Stimulated activated CD8-positive, alpha-beta memory T cell treated with anti-CD3 and anti-CD28 coated beads, Interleukin-4, amount 100 ng/mL, for 4 hours (primary cell): ENCODE data around the gene SSX2IP.
"Not testable (repeated sequence)": the region's sequence is repeated elsewhere in the genome, so short reads cannot be mapped to it uniquely, and the experiment has no call there.

Source experiments
- DNase-seq, 2 donors: peaks; one replicate each; pipeline ENCODE4 v3.0.0-alpha.2; 2020; ENCODE audit warnings: low read depth in 2 of 2, low spot score in 1 of 2

Gene SSX2IP

DNA sequence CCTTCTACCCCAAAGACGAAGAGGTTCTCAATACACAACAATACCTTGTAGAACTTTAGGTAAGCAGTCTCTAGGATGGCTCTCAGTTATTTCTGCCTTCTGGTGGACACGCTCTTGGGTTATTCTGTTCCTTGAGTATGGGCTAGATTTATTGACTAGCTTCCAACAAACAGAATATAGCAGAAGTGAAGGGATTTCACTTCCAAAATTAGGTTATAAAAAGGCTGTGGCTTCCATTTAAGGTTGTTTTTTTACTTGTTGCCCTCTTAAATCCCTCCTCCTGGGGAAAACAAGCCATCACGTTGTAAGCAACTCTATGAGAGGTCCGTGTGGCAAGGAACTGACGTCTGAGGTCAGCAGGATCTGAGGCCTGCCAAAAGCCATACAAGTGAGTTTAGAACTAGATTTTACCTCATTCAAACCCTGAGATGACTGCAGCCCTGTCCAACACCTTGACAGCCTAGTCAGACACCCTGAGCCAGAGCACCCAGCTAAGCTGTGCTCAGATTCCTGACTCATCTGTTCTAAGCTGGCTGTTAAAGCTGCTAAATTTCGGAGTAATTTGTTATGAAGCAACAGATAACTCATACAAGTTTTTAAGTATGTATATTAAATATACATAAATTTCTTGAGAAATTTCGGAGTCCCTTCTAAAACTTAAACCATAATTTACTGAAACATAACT is 12.7 kb downstream of the SSX2IP start:
- DNase-seq: no peak

DNA sequence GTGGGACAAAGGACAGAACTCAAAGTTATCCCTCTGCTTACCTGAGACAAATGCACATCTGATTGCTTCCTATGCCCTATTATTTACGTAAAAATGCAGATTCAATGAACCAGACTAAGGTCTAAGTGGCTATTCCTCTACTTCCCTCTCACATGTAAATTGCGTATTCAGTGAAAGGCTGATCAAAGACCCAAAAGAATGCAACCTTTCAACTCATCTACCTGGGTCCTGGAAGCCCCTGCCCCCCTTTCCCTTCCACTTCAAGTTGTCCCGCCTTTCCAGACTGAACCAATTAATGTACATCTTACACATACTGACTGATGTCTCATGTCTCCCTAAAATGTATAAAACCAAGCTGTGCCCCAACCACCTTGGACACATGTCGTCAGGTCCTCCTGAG is 14.6 kb downstream of the SSX2IP start:
- DNase-seq: no peak

DNA sequence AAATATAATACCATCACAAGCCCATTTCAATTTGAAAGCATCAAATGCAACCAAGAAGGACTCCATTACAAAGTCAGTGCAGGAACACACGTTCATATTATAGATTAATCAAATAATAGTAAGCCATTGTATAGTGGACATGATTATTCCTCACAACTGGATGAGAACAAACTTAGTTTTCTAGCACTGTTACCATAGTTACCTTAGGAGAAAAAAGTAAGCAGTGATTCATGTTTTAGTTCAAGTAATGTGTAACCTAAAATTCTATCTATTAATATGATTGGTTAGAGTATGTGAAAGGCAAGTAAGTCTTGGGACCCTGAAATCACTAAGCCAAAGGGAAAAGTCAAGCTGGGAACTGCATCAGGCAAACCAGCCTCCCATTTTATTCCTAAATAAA is 15.2 kb downstream of the SSX2IP start:
- DNase-seq: no peak

DNA sequence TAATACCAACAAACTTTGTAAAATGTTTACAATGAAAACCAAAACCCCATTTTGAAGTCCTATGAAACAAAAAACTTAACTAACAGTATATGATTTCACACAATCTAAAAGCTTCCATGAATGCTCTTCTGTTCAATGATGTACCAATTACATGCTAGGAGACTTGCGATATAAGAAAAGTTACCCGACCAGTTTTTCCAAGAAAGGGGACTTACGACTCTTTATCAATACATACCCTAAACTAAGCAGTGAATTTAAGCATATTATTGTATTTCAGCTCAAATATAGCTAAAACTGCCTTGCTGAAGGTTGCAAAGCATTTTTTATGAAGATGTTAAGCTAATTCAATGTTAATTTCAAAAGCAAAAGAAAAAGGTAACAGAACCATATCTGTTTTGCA is 15.6 kb downstream of the SSX2IP start:
- no peak for DNase-seq

DNA sequence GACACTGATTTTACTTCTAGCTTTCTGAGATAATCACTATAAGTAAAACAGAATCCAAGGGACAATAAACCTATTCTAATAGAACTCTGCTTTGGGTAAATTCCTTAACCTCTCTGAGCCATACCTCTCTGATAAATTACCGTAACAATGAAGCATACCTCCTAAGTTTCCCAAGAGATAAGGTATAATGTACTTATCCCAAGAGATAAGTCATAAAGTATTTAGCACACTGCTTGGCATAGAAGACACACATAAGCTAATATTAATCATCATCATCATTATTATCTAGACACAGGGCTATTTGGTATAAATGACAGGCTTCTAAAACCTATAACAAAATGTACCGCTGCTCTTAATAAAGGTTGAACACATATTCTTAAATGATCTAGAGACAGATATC is 16.2 kb downstream of the SSX2IP start:
- DNase-seq: no peak

DNA sequence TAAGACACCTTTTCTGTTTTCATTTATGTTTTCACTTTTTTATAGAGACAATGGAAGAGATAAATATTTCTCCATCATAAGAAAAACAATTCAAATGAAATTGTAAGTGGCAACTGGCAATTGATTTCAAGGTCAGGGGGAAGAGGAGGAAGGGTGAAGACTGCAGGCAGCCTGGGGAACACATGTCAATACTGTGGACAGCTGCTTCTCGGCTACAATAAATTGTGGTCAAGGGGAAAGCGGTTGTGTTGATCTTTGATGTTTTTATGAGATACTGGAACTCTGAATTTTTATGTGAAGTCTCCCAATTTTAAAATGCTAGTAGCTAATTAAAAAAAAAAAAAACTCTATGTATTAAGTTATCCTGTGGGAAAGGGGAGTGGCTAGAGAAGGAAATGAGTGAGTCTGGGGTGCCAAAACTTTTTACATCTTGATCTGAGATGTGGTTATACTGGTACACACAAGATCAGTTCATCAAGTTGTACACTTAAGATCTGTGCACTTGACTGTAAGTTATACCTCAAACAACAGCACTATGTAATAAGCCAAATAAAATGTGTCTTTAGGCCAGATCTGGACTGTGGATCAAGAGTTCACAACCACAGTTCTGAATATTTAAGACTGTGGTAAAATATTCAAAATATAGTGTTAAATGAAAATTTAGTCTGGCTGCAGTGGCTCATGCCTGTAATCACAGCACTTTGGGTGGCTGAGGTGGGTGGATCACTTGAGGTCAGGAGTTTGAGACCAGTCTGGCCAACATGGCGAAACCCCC is 18.0 kb downstream of the SSX2IP start:
- DNase-seq: no peak

DNA sequence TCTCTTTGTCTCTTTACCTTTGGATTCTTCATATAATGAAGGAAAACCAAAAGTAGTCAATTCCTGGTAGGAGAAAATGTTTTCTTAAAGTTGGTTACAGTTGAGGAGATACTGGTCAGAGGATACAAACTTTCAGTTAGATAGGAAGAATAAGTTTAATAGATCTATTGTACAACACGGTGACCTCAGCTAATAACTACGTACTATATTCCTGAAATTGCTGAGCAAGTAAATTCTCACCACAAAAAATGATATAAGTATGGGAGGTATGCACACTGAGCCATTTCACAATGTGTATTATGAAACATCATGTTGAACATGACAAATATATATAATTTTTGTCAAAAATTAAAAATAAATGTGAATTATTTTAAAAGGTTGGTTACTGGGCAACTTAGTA is 20.4 kb downstream of the SSX2IP start:
- DNase-seq: no peak

DNA sequence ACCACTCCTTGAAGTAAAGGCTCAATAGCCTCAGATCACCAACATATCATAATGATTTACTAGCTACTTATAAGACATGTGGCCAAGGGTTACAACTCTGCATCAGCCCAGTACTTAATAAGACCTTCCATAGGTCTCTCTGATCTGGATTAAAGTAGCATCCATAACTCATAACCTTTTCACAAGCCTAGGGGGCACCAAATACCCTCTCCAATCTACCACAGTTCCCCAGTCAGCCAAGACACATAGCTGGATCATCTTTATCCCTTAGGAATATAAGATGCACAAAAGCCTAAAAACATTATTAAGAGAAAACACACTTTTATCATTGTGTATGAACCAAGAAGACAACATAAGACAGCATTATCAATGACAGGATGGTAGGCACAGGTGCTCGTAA is 22.1 kb downstream of the SSX2IP start:
- DNase-seq: no peak

DNA sequence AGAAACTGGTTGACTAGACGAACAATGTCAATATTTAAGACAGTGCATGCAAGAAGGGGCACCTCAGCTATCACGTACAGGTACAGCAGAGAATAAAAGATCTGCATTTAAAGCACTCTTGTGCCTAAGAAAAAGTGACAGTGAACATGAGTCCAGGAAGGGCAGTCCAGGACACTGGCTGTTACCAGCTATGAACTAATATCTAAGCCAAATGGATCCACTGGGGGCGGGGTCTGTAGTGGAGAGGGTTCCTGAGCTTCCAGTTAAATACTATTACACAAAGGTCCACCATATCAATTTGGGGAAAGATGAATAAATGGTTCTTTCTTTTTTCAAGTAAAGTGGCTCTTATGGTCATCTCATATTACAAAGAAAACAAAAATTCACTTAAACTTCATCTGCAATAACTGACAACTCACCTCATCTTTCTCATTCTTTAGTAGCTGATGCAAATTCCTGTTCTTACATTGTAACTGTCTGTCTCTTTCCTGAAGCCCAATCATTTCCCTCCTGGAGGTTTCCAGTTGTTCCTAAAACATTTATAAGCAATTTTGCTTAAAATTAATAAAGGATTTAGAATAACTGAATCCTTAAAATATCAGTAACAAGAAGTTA is 24.5 kb downstream of the SSX2IP start:
- no peak for DNase-seq

DNA sequence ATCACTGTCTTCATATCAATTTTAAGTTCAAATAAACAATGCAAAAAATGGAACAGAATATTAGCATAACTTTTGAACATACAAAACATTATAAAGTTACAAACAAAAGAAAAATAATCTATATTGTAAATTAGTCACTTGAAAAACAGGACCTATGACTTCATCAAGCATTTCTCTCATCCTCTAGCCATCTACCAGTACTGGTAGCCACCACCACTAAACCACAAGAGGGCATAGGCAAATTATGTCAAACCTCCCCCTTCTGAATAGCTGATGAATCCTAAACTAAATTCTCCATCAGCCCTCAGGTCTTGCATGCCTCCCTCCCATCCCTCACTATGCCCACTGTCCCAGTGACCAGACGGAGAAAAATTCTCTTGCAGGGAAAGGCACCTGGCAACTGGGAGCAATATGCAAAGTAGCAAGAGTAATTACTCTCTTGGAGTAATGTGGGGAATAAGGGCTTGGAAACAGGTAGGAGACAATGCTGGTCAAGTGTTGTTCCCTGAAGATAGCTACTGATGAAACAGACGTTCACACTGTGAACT is 37.1 kb downstream of the SSX2IP start:
- no peak for DNase-seq

DNA sequence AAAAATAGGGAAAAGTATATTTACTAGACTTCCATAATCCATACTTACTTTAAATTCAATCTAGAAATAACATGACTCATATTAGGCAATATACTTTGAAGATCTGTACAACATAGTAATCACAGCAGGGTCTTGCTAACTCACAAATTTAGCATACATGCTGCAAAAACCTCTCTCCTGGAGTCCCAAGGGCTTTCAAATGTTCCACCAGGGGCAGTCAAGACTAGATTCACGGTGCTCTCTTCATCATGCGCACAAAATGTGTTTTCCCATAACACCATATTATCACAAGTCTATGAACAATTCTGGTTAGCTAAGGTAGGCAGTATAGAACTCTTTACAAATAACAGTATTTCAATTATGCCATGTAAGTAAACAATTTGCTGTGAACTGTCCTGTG is 45.8 kb downstream of the SSX2IP start:
- DNase-seq: no peak

DNA sequence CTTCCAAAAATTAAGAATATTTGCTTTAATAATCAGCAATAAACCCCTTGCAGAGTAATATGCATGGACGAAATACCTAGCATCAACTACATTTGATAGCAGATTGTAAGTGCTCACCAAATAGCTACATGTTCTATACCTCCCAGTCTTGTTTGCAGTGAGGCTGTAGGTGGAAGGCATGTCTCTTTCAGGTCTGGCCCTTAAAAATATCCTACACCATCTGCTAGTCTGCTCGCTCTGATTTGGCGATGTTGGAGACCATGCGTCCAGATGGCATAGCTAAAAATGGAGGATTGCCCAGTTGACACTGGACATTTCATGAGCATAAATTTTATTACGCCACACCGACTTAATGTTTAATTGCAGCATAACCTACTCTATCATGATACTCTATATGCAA is 47.1 kb downstream of the SSX2IP start:
- no peak for DNase-seq

DNA sequence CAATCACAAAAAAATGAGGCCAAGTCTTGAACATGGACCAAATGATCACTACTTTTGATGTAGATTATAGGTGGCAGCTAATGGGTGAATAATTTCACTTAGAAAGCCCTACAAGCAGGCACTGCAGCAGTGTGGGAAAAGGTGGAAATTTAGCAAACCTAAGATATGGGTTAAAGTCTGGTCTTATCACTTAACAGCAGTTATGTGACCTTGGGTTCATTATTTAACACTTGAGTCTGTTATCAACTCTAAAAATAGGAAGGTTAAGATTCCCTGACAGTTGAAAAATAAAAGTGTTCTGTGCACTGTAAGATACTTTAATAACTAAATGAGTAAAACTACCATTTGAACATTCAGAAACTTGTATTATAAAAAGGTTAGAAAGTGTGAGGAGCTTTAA is 47.5 kb downstream of the SSX2IP start:
- no peak for DNase-seq

DNA sequence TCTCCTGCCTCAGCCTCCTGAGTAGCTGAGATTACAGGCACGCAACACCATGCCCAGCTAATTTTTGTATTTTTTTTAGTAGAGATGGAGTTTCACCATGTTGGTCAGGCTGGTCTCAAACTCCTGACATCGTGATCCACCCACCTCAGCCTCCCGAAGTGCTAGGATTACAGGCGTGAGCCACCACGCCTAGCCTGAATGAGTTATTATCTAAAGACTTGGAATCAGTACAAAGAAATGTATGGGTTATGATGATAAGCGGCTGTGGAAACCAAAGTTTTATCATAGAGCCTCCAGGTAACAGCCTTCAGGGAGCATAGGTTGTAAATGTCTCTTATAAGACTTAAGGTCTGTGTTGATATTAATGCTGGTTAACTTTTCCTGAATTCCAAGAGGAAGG is 50.5 kb downstream of the SSX2IP start:
- not testable (repeated sequence) for DNase-seq

DNA sequence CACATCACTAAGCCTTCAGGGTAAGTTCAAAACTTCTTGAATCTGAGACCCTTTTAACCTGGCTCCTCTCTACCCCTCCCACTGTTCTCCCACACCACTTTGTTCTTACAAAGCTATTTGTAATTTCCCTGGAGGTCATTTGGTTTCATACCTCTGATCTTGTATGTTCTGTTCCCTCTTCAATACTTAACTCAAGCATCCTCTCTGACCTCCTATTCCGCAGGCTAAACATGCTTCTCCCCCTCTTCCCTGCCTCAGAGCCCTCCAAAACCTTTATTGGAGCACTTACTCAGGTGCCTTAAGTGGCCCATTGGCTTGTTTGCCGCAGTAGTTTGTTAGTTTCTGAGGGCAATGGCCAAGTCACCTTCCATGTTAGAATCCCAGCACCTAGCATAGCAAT is 54.8 kb downstream of the SSX2IP start:
- no peak for DNase-seq

DNA sequence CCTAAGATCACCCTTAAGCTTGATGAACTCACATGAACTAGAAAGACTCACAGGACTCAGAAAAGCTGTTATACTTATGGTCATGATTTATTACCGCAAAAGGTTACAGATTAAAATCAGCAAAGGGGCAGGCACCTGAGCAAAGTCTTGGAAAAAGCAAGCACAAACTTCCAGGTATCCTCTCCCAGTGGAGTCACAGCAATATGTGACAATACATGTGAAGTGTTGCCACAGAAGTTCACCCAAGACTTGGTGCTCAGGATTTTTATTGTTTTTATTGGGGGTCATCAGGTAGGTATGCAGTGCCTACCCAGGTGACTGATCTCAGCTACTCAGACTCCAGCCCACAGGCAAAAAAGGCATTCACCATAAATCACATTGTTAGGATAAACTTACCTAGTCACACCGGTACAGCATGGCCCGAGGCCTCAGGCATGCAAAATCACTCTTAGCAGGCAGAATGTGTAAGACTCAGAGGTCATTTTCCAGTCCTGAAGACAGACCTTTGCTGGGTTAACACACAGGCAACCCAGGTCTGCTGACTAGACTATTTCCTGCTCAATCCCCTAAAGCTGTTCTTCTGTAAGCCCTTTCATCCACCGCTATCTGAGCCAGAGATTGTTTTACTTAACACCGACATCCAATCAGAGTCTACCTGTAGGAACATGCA is 55.6 kb downstream of the SSX2IP start:
- DNase-seq: no peak

DNA sequence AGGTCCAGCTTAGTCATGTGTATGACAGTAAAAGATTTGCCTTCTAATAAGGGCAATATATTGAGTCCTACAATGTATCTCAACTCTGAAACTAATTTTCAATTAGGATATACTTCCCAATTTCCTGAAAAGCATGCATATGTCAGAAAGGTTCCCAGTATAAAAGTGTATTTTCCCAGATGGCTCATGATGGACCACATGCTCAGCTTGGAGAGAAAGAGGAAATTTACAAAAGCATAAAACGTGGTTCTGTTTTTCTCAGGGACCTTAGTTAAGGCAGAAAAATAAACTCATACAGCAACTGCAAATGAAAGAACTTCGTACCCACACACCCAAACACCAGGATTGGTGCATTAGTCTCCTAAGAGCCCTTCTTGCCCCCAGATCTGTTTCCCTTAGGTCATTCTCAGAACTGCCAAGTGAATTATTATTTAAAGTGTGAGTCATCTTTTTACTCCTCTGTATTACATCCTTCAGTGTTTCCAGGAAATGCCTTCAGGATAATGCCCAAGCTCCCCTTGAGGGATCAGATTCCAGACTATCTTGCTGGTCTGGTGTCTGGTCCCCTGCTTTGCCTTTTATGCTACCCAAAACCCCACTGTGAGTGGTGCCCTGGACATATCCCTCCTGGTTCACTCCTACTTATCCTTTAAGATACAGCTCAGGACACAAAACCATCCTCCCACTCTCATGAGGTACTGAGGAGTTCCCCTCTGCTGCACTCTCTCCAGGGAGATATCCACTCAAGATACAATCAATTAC is 57.4 kb downstream of the SSX2IP start:
- no peak for DNase-seq

DNA sequence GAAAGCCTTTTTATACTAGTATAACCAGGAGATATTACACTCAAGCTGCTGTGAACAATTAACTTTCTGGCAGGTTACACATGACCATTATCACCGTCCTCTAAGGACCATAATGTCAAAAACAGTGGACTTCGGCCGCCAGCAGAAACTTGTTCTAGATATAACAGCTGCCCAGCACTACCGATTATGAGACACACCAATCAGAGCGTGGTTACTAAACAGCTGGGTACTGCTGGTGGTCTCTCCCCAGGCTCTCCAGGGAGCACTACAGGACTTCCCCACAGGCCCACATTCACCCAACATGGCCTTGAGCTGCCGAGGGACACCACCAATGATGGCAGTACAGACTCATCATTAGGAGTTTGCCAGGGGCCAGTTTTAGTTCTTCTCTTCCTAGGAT is 58.1 kb downstream of the SSX2IP start:
- DNase-seq: no peak

DNA sequence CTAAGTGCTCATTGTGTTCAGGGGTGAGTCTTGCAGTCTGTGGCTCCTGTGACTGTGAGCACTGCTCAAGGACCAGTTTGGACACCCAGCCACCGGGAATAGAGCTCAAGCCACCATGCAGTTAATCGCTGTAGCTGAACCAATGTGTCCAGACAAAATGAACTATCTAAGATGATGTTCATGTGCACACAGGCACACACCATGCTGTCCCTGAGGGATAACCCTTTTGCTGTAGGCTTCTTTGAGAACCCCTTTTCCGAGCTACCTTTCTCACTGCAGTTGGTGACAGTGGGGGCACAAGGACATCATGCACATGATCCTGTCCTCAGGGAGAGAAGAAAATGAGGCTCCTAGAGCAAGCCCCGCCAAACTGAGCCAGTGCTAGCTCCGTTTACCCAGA is 65.4 kb downstream of the SSX2IP start:
- no peak for DNase-seq

DNA sequence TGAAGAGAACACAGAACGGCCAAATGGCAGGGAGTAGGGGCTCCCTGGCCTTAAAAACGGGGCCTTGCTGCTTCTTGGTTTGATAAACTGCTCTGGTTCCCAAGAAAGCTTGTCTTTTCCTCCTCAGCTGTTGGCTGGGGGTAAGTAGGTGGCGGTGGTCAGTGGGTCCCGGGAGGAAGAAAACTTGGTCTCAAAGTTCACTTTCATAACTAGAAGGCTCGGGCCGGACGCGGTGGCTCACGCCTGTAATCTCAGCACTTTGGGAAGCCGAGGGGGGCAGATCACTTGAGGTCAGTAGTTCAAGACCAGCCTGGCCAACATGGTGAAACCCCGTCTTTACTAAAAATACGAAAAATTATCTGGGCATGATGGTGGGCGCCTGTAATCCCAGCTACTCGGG is 68.7 kb downstream of the SSX2IP start:
- no peak for DNase-seq

DNA sequence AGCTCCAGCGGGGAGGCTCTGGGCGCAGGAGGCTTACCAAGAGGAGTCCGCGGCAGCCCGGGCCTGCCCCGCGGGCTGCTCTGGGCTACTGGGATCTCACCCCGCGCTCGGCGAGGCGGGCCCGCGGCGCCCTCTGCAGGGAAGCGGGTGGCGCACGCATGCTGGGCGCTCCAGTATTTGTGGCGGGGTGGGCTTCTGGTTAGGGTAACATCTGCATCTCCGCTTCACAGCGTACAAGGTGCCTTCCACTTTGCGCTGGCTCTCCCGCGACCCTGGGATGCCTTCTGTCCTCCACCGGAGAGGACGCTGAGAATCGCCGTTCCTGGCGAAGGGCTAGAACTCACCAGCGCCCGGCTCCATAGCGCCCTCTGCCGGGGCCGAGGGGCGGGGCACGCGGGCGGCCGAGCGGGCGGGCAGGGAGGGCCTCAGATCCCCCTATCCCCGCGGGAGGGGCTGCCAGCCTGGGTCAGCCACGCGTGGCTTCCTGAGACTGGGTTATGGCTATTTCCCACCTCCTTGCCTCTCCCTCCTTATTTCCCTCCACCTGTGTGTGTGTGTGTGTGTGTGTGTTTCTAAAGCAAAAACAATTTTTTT is 69.4 kb downstream of the SSX2IP start:
- peak; percentile 48 to 53 for DNase-seq
